ENCODE data around the gene PLCH1. TPM values are rescaled to one million over a fixed set of nuclear protein-coding genes. Genes with fewer than 3 reads are reported as not detected.

Gene PLCH1
- total RNA-seq, 1 donor from 2014 or later, result 1.1 TPM

DNA sequence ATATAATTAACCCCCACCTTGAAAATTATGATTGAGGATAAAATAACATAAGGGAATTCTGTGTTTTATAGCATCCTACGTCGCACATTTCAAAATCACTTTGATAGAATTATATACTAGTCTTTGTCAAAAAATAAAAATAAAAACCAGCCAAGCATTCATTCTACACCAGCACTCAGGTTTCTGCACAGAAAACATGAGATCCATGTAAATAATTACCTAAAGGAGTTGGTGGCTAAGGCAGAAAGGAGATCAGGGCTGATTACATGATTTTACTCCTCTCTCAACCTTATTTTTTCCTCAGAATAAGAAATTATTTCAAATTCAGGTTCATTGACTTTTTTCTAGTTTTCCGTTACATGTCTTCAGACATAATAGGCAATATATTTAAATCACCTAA lies 194.5 kb downstream of the PLCH1 start:
- Mint-ChIP-seq H3K27ac (ENCODE audit: unreplicated experiment) (no peak overlapping the region), H3K4me1 (ENCODE audit: low read depth, unreplicated experiment) (no peaks in the 10 kb centered on the region), H3K9me3 (ENCODE audit: unreplicated experiment) (peaks cover 2% of the 10 kb centered on the region), H3K36me3 (ENCODE audit: unreplicated experiment) (no peaks in the 10 kb centered on the region), H3K27me3 (ENCODE audit: unreplicated experiment) (no peaks in the 10 kb centered on the region), H3K4me3 (ENCODE audit: unreplicated experiment) (no peak overlapping the region)
- TF ChIP-seq, protein P1, sequence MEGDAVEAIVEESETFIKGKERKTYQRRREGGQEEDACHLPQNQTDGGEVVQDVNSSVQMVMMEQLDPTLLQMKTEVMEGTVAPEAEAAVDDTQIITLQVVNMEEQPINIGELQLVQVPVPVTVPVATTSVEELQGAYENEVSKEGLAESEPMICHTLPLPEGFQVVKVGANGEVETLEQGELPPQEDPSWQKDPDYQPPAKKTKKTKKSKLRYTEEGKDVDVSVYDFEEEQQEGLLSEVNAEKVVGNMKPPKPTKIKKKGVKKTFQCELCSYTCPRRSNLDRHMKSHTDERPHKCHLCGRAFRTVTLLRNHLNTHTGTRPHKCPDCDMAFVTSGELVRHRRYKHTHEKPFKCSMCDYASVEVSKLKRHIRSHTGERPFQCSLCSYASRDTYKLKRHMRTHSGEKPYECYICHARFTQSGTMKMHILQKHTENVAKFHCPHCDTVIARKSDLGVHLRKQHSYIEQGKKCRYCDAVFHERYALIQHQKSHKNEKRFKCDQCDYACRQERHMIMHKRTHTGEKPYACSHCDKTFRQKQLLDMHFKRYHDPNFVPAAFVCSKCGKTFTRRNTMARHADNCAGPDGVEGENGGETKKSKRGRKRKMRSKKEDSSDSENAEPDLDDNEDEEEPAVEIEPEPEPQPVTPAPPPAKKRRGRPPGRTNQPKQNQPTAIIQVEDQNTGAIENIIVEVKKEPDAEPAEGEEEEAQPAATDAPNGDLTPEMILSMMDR (IDR thresholded peaks at IDR 0.05; ENCODE audit: partially characterized antibody, unreplicated experiment), result no peak
- no peak for DNase-seq

GRCh38 chr3:155549087-155549486 lies 195.8 kb downstream of the PLCH1 start:
- TF ChIP-seq, protein P1 (IDR thresholded peaks at IDR 0.05; ENCODE audit: partially characterized antibody, unreplicated experiment), result no peak
- H3K36me3 Mint-ChIP-seq (ENCODE audit: unreplicated experiment), result no peaks in the 10 kb centered on the region
- DNase-seq, result no peak
- no peak overlapping the region for H3K27ac Mint-ChIP-seq (ENCODE audit: unreplicated experiment)
- H3K4me1 Mint-ChIP-seq (ENCODE audit: low read depth, unreplicated experiment), result no peaks in the 10 kb centered on the region
- H3K4me3 Mint-ChIP-seq (ENCODE audit: unreplicated experiment), result no peak overlapping the region
- no peaks in the 10 kb centered on the region for H3K9me3 Mint-ChIP-seq (ENCODE audit: unreplicated experiment)
- no peaks in the 10 kb centered on the region for H3K27me3 Mint-ChIP-seq (ENCODE audit: unreplicated experiment)

DNA sequence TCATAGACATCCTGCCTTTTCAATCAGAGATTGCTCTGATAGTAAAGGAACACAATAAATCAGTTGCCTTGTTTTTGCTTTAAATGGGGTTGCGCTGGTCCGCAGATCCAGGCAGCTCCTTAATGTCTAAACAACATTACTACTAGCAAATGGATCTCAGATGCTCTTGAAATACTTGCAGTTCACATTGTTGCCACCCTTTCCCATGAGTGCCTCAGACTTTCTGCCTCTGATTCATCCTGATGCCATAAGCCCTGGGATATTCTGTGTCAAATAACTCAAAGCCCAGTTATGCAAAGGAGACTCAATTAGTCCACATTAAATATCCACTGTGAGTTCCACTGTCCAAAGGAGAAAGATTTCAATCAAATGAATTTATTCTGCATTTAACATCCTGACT lies 196.7 kb downstream of the PLCH1 start:
- no peak for DNase-seq
- no peak overlapping the region for H3K27ac Mint-ChIP-seq (ENCODE audit: unreplicated experiment)
- H3K27me3 Mint-ChIP-seq (ENCODE audit: unreplicated experiment), result no peaks in the 10 kb centered on the region
- TF ChIP-seq, protein P1 (IDR thresholded peaks at IDR 0.05; ENCODE audit: partially characterized antibody, unreplicated experiment), result no peak
- H3K36me3 Mint-ChIP-seq (ENCODE audit: unreplicated experiment), result no peaks in the 10 kb centered on the region
- no peak overlapping the region for H3K4me3 Mint-ChIP-seq (ENCODE audit: unreplicated experiment)
- no peaks in the 10 kb centered on the region for H3K4me1 Mint-ChIP-seq (ENCODE audit: low read depth, unreplicated experiment)
- no peaks in the 10 kb centered on the region for H3K9me3 Mint-ChIP-seq (ENCODE audit: unreplicated experiment)

- Mint-ChIP-seq H3K4me3 (ENCODE audit: unreplicated experiment) (no peak overlapping the region), H3K9me3 (ENCODE audit: unreplicated experiment) (no peaks in the 10 kb centered on the region), H3K36me3 (ENCODE audit: unreplicated experiment) (peaks cover 22% of the 10 kb centered on the region), H3K27me3 (ENCODE audit: unreplicated experiment) (peaks cover 1% of the 10 kb centered on the region), H3K4me1 (ENCODE audit: low read depth, unreplicated experiment) (no peaks in the 10 kb centered on the region), H3K27ac (ENCODE audit: unreplicated experiment) (no peak overlapping the region)
- DNase-seq, result no peak
- TF ChIP-seq, protein P1 (IDR thresholded peaks at IDR 0.05; ENCODE audit: partially characterized antibody, unreplicated experiment), result no peak
Measured at GRCh38 chr3:155535098-155535497, 209.8 kb downstream of the PLCH1 start.

- no peak overlapping the region for H3K27ac Mint-ChIP-seq (ENCODE audit: unreplicated experiment)
- no peak overlapping the region for H3K4me3 Mint-ChIP-seq (ENCODE audit: unreplicated experiment)
- TF ChIP-seq, protein P1 (IDR thresholded peaks at IDR 0.05; ENCODE audit: partially characterized antibody, unreplicated experiment), result no peak
- H3K36me3 Mint-ChIP-seq (ENCODE audit: unreplicated experiment), result peaks cover 22% of the 10 kb centered on the region
- no peak for DNase-seq
- H3K9me3 Mint-ChIP-seq (ENCODE audit: unreplicated experiment), result no peaks in the 10 kb centered on the region
- H3K4me1 Mint-ChIP-seq (ENCODE audit: low read depth, unreplicated experiment), result no peaks in the 10 kb centered on the region
- peaks cover 1% of the 10 kb centered on the region for H3K27me3 Mint-ChIP-seq (ENCODE audit: unreplicated experiment)
Measured at GRCh38 chr3:155528579-155528978, 216.3 kb downstream of the PLCH1 start.
